HG03558 (cell line): ENCODE data around the gene MRPL27.

ENCODE experiments used
- ATAC-seq: cut with Tn5 transposase; IDR thresholded peaks from one replicate; pipeline ENCODE4 v1.9.1; 2021; ENCODE audit warnings: moderate number of reproducible peaks; ENCODE audit not compliant: unreplicated experiment; ENCODE audit errors: extremely low read depth

Gene MRPL27

GRCh38 chr17:50388728-50389127, 15.7 kb upstream of the MRPL27 start:
- ATAC-seq, result no peak

- no peak for ATAC-seq
Measured at GRCh38 chr17:50386510-50386909, 13.5 kb upstream of the MRPL27 start.

GRCh38 chr17:50382931-50383330, 9.9 kb upstream of the MRPL27 start:
- ATAC-seq, result no peak

GRCh38 chr17:50381920-50382319, 8.9 kb upstream of the MRPL27 start:
- ATAC-seq, result no peak

GRCh38 chr17:50381260-50381815, 8.4 kb upstream of the MRPL27 start:
- no peak for ATAC-seq

- ATAC-seq, result no peak
Measured at GRCh38 chr17:50380369-50381259, 7.6 kb upstream of the MRPL27 start.

- no peak for ATAC-seq
Measured at GRCh38 chr17:50379351-50380132, 6.6 kb upstream of the MRPL27 start.

- no peak for ATAC-seq
Measured at GRCh38 chr17:50375858-50376538, 3.0 kb upstream of the MRPL27 start.

GRCh38 chr17:50373705-50374104, 721 bp upstream of the MRPL27 start:
- ATAC-seq, result no peak

- ATAC-seq, result no peak
Measured at GRCh38 chr17:50372222-50372757, 694 bp downstream of the MRPL27 start.

- no peak for ATAC-seq
Measured at GRCh38 chr17:50371526-50371925, 1.5 kb downstream of the MRPL27 start.

- ATAC-seq, result no peak
Measured at GRCh38 chr17:50370052-50370451, 2.9 kb downstream of the MRPL27 start.

- no peak for ATAC-seq
Measured at GRCh38 chr17:50367401-50367800, 5.6 kb downstream of the MRPL27 start.

GRCh38 chr17:50365649-50366393, 7.2 kb downstream of the MRPL27 start:
- no peak for ATAC-seq

GRCh38 chr17:50365165-50365564, 7.8 kb downstream of the MRPL27 start:
- no peak for ATAC-seq

- no peak for ATAC-seq
Measured at GRCh38 chr17:50364715-50365114, 8.3 kb downstream of the MRPL27 start.

GRCh38 chr17:50364061-50364458, 8.9 kb downstream of the MRPL27 start:
- ATAC-seq, result no peak

- no peak for ATAC-seq
Measured at GRCh38 chr17:50363217-50364060, 9.5 kb downstream of the MRPL27 start.

GRCh38 chr17:50362661-50363060, 10.3 kb downstream of the MRPL27 start:
- no peak for ATAC-seq
